CD1c-positive myeloid dendritic cell (primary cell): ENCODE data around the gene CASP6.

Experiments used
- DNase-seq: peaks from one replicate; pipeline ENCODE4 v3.0.0-alpha.2; 2016; ENCODE audit errors: extremely low spot score

CASP6 gene

GRCh38 chr4:109702950-109703663, at the start of gene CASP6:
TSS of gene CASP6 (minus strand) at chr4:109703445. CDS start at chr4:109703395, 50 bp downstream.
- peak; percentile 81 for DNase-seq

- no peak for DNase-seq
These were observed 49.3 kb upstream of the CASP6 start for GRCh38 chr4:109752525-109752924.

- DNase-seq = no peak
These were observed 48.6 kb upstream of the CASP6 start for GRCh38 chr4:109751852-109752251.

- no peak for DNase-seq
These were observed 47.5 kb upstream of the CASP6 start for GRCh38 chr4:109750652-109751244.

GRCh38 chr4:109749388-109750082, 46.3 kb upstream of the CASP6 start:
- DNase-seq = no peak

GRCh38 chr4:109748114-109748513, 44.9 kb upstream of the CASP6 start:
- DNase-seq = no peak

GRCh38 chr4:109746728-109747127, 43.5 kb upstream of the CASP6 start:
- no peak for DNase-seq

GRCh38 chr4:109745830-109746229, 42.6 kb upstream of the CASP6 start:
- DNase-seq = no peak

- no peak for DNase-seq
These were observed 36.3 kb upstream of the CASP6 start for GRCh38 chr4:109739547-109739946.

- DNase-seq = no peak
These were observed 35.0 kb upstream of the CASP6 start for GRCh38 chr4:109738104-109738872.

GRCh38 chr4:109735566-109736365, 32.5 kb upstream of the CASP6 start:
- no peak for DNase-seq

GRCh38 chr4:109733728-109734127, 30.5 kb upstream of the CASP6 start:
- DNase-seq = no peak

- DNase-seq = no peak
These were observed 27.6 kb upstream of the CASP6 start for GRCh38 chr4:109730619-109731545.

- peak; percentile 67 for DNase-seq
These were observed 26.7 kb upstream of the CASP6 start, which contains the start of gene PLA2G12A for GRCh38 chr4:109729718-109730618. TSS of gene PLA2G12A (minus strand) at chr4:109730070. CDS start at chr4:109729809, 261 bp downstream.

- no peak for DNase-seq
These were observed 26.0 kb upstream of the CASP6 start for GRCh38 chr4:109729117-109729717.

GRCh38 chr4:109728385-109728784, 25.1 kb upstream of the CASP6 start:
- no peak for DNase-seq

- no peak for DNase-seq
These were observed 19.9 kb upstream of the CASP6 start for GRCh38 chr4:109723110-109723509.

GRCh38 chr4:109722357-109722756, 19.1 kb upstream of the CASP6 start:
- DNase-seq = no peak

- DNase-seq = no peak
These were observed 17.8 kb upstream of the CASP6 start for GRCh38 chr4:109721033-109721432.
